ENCODE results near the gene CIDEB.

GRCh38 chr14:24355009-24355408 lies 47.2 kb upstream of the CIDEB start:
- TF ChIP-seq CTCF (IDR thresholded peaks at IDR 0.05) (no peak), POLR2AphosphoS5 (IDR thresholded peaks at IDR 0.05) (no peak), POLR2A (IDR thresholded peaks at IDR 0.05) (no peak), EP300 (IDR thresholded peaks at IDR 0.05) (no peak)
